NK-92 treated with Interleukin-12 subunit alpha and Interleukin-12 subunit beta, amount 100 ng/mL, for 24 hours (cell line): ENCODE data around the gene DSE.

ENCODE experiments used
- DNase-seq: peaks from one replicate; lab custom pipeline; 2025; lab: John Stamatoyannopoulos, UW

Gene DSE

DNA sequence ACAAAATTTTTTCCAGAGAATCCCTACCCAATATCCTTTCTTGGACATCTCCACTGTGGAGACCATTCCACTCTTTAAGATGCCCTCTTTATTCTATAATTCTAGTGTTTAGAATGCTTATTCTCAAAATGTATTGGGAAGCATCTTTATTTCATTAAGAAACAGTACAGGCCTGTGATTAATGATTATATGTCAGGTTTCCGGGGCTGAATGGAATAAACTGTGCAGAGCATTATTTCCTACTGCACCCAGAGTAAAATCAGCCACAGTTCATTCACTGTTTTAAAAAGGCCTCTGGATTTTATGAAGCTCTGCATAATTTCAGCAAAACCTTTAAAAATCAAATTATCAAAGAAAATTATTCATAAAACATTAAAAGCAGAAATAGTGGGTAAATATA, 42.6 kb downstream of the DSE start:
- no peak for DNase-seq

DNA sequence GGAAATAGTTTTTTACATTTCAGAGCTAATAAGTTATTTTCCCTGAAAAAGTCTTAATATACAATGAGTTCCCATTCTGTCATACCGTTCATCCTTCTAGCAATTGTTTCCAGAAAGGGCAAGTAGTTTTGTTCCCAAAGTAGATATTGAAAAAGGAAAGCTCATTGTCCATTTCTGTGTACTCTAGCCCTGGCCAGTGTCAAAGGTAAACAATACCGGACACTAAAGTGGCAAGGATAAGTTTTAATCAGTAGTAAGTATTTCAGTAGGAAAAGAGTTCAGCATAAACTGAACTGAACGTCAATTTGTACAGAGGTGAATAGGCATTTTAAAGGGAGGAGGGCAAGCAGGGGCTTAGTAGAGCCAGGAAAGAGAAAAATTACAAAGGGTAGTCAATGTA, 46.9 kb downstream of the DSE start:
- DNase-seq: no peak

DNA sequence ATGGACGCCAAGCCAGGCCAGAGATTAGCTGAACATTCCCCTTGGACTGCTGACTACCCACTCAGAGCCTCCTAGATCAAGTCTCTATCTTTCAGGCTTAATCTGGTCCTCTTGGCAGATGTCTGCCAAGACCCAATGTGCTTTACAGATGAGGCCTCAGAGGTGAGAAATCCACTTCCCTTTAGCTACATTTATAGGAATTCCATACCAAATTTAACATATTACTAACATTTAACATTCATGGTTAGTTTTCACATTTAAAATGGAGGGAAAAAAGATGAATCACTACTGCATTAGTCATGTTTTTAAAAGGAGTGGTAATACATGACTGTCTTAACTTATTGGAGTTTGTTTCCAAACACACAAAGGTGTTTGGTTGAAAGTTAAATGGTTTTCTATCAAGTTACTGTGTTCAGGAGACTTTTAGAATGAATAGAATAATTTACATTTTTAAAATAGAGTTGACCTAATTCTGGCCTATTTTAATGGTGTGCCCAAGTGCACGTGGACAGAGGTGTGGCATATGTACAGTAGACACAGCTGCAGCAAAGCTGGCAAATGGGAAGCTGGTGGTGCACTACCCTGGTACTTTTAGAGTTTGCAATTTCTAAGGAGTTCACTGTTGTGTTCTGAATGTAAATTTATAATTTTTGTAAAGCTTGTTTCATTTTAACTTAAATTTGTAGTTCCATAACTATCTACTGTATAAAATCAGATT, 48.5 kb downstream of the DSE start:
- no peak for DNase-seq

DNA sequence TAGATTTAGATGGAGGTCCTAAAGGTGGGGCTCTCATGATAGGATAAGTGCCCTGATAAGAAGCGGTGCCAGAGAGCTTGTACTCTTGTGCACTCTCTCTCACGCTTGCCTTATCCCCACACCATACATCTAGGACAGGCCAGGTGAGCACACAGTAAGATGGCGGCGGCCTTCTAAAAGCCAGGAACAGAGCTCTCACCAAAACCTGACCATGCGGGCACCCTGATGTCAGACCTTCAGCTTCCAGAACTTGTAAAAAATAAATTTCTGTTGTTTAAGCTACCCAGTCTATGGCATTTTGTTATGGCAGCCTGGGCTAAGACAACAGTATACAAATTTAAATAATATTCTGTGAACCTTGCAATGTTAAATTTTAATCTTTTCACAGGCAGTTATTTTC, 49.6 kb downstream of the DSE start:
- no peak for DNase-seq

DNA sequence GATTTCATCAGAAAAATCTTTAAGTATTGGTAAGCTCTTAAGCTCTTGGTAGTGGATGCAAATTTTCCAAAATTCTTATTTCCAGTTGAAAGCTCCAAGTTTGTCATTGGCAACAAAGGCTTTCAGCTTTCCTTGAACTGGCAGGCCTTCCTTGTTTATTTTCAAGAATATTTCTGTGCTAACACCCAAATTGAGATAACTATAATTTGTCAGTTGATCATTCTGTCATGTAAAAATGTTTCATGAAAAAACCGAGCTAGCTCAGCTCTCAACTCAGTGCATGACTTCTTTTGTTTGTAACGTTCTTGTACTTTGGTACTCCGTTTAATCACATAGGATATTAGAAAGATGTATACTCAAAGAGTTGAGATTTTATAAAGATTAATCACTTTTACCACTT, 51.5 kb downstream of the DSE start:
- no peak for DNase-seq

DNA sequence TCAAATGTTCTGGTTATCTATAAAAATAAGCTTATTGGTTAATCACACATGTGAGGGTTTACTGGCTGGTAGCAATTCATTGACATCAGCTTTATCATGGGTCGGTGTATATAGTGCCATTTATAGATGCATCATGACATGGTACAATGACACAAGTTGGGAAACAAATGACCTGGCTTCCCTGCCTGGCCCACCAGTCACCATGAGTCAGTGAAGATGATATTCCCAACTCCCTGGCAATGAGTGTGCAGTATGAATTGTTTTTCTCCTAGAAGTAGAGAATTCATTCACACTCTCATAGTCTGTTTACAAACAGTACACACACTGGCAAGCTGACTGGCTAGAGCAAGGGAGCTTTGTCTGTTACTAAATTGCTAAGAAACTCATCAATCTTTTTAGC, 53.3 kb downstream of the DSE start:
- no peak for DNase-seq

DNA sequence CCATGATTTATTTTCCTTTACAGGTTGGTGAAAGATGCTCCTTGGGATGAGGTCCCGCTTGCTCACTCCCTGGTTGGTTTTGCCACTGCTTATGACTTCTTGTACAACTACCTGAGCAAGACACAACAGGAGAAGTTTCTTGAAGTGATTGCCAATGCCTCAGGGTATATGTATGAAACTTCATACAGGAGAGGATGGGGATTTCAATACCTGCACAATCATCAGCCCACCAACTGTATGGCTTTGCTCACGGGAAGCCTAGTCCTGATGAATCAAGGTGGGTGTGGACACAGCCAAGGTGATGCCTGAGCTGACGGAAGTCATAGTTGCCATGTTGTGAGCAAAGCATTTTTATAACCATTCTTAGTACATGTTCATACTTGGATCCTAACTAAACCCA, 55.8 kb downstream of the DSE start:
- DNase-seq: no peak

DNA sequence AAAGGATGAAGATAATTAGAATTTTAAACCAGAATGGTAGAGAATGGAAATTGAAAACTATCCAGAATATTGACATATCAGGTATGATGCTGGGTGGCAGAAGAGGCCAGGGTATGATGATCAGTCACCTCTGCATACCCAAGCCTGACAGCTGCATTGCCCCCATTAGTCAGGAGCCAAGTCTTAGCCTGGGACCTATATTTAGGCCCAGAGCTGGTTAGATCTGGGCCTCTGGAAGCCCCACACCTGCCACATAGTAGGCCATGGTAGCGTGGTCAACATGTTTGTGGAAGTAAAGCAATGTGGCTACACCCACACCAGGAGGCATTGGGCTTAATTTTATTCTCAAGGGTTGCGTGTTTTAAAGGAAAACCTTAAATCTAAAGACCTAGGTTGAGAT, 58.4 kb downstream of the DSE start:
- no peak for DNase-seq

DNA sequence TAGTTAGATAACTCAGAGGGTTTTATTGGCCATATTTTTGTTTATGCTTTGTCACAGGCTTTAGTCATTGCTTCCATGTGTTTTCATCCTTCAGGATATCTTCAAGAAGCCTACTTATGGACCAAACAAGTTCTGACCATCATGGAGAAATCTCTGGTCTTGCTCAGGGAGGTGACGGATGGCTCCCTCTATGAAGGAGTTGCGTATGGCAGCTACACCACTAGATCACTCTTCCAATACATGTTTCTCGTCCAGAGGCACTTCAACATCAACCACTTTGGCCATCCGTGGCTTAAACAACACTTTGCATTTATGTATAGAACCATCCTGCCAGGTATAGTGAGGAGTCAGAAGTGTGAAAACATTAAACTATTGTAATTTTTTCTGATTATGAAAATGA, 60.1 kb downstream of the DSE start:
- DNase-seq: no peak

DNA sequence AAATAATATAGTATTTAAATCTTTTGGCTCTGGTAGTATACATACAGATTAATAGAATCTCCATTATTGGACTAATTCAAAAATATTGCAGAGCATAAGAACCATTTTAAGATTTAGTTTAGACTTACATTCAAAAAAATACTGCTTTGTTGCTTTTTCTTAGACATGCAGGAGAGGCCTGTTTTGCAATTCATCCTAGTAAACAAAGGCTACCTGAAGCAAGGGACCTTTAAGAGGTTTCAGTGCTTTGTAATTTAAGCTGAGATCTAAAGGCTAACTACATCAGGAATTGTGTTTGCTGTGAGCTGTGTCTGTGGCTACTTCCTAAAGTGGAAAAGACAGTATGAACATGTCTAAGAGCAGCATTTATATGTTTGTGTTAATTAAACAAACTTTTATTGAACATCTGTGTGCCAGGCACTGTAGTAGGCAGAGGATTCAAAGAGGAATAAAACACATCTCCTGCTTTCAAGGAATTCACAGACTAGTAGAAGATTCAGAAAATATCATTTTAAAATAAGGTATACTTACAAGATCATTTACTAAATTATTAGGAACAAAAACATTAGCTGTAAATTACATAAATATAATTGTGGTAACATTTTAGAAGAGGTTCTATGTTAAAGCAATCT, 61.3 kb downstream of the DSE start:
- no peak for DNase-seq

DNA sequence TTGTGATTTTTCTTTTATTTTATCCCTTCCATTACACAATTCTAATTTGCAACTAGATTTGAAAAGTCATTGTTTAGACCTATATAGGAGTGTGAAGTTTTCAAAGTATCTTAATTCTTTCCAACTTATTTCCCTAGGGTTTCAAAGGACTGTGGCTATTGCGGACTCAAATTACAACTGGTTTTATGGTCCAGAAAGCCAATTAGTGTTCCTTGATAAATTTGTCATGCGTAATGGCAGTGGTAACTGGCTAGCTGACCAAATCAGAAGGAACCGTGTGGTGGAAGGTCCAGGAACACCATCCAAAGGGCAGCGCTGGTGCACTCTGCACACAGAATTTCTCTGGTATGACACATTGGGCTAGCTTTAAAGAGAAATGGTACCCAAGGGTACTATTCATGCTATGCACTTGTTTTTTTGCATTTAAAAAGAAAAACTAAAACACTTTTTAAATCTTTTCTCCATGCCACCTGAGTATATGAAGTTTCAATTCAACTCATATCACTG, 62.5 kb downstream of the DSE start:
- DNase-seq: no peak

DNA sequence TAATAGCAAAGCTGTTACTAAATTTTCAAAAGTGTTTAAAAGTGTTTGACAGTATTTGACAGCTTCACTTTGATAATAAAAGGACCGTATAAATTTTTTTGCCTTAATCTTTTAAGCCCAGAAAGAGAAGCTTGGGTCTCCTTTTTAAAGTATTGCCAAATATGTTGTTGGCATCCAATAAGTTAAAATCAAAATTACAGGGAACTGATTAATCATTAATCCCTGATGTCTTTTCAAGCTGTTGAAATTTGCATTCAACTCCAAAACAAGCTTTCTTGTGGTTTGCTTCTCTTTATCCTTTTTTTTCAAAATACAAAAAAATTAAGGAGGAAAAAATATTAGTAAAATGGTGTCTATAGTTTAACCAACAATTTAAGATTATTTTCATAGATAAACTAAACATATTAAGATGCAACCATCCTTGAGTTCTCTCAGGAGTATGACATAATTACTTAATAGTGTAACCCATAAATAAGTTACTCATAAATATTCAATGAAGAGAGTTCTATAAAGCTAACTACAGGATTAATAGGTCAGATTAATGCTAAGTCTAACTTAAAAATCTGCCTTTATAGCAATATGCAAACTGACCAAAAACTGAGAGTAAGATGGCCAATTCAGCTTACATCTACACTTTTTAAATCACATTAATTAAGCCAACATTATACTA, 63.4 kb downstream of the DSE start:
- no peak for DNase-seq

DNA sequence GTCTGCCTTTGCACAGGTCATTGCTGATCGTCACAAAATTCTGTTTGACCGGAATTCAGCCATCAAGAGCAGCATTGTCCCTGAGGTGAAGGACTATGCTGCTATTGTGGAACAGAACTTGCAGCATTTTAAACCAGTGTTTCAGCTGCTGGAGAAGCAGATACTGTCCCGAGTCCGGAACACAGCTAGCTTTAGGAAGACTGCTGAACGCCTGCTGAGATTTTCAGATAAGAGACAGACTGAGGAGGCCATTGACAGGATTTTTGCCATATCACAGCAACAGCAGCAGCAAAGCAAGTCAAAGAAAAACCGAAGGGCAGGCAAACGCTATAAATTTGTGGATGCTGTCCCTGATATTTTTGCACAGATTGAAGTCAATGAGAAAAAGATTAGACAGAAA, 65.8 kb downstream of the DSE start:
- DNase-seq: no peak

DNA sequence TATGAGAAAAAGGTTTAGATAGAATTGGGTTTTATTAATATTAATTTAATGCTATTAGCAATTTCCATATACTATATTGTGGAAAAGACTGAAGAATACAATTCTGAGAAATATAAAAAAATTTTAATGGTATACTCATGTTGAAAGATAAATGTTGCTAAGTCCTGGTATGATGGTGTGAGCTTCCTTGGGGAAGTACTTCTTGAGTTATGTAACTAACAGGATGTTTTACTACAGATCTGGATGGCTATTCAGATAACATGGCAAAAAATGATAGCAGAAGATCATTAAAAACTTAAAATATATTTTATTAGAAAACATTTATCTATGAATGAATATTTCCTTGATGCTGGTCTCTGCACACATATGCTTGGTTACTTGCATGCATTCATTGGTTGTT, 66.9 kb downstream of the DSE start:
- DNase-seq: no peak

DNA sequence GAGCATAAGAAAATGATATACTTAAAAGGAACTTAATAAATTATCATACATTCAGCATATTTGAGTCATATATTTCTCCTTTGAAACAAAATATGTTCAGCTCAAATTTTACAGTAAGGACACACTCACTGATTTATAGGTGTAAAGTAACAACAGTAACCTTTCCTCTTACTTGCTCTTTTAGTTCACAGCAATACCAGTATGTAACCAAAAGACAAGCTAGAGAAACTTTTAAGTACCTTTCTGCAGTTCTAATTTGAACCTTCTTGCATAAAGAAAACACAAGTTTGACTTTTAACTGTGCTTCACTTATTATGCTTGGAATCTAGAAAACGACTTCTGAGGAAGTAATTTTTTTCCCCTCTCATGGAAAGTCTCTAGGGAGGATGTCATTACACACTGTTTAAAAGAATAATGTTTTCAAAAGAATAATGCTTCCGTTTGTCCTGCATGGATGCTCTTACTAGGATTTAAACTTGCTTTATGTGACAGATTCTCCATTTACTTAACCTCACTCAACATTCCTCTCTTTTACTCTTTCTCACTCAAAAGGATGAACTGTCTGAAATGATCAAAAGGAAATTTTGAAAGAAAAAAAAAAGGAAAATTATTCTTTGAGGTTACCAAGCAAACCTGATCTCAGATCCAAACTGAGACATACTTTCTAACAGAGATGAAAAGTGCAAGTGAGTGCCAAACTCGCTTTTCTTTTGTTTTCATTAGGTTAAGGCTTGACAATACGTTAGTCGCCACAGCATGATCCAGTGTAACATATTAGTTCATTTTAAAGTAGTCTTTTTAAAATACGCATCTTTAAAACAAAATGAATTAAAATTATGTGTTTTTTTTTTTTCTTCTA, 68.1 kb downstream of the DSE start:
- no peak for DNase-seq

DNA sequence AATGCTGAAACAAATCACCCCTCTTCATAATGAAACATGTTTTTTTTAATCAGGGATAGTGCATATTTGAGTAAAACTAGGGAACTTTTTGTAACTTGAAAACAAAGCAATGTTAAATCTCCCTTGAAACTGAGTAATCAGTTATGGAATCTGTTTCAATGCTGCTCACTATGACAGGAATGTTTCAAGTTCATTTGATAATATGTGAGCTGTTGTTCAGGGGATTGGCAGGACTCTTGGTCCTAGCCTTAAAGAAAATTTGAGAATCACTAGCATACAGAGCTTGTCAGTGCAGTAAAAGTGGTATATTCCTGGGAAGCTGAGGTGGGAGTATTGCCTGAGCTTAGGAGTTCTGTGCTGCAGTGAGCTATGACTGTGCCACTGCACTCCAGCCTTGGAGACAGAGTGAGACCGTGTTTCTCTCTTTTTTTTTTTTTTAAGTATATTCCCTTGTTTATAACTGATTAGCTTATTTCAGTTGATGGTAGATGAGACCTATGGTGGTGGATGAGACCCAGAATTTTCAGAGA, 68.8 kb downstream of the DSE start:
- DNase-seq: no peak

DNA sequence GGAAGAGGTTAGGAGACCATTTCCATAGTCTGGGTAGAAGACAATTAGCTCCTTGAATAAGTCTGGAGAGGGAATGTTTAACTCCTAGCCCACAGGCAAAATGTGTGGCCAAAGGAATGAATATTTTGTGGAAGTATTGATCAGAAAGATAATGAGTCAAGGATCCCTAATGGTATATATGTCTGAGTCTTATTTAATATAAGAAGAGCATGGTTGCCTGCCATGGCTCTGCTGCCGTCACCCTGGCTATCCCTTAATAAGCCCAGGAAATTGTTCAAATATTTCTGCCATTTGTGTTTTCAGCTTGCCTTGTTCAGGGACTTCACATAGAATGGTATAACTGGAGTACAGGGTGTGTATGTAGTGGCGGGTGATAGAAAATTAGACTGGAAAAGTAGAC, 72.4 kb downstream of the DSE start:
- no peak for DNase-seq

DNA sequence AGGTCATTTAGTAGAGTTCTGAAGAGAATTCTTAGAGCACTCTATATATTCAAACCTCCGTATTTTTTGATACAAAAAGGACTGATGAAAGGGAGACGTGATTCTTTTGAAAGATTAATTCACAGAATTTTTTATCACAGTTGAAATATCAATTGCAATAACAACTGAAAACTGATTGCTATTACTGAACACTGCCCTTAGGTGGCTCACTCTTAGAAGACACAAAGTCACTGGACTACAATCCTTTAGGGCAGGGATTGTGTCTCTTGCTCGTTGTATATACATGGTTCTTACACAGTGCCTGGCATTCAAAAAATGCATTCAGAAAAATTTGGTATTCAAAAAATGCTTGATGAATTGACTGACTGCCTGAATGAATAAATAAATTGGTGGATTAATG, 73.3 kb downstream of the DSE start:
- DNase-seq: no peak

DNA sequence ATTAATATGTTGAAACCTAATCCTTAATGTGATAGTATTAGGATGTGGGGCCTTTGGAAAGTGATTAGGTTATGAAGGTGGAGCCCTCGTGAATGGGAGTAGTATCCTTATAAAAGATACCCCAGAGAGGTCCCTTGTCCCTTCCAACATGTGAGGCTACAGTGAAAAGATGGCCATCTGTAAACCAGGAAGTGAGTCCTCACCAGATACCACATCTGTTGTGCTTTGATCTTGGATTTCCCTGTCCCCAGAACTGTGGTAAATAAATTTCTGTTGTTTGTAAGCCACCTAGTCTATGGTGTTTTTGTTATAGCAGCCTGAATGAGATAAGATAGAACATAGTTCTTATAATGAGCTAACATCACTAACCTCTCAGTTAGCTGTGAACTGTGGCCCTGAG, 73.8 kb downstream of the DSE start:
- no peak for DNase-seq

DNA sequence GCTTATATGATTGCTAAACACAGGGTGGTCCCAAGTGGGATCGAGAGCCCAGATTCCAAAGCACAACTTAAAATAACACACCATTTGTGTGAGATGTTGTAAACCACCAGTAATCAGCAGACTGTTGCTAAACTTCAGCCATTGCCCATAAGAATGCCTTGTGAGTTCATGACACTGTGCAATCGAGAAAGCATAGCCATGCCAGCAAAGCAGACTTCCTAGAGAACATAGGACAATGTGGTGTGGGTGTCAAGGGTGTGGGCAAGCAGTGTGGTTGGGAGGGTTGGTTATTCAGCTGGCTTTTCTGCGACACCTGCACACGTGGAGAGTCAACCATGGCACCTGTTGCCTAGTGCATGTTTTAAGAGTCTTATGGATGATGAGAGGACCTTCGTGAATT, 74.4 kb downstream of the DSE start:
- DNase-seq: peak; percentile 7

DNA sequence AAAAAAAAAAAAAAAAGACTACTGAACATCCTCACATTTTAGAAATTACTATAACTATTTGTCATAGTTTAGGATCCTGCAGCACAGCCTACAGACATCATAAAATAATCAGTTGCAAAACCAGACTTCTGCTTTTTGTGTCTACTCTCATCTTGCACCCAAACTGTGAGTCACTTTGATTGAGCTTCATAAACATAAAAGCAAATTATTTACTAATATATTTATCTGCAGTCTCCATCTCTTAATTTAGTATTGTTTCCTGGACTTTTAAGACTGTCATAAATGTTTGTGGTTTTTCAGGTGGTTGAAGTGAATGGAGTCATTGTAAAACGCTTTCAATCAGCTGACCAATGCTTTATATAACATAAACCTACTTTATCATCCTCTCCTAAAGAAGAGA, 75.7 kb downstream of the DSE start:
- no peak for DNase-seq

DNA sequence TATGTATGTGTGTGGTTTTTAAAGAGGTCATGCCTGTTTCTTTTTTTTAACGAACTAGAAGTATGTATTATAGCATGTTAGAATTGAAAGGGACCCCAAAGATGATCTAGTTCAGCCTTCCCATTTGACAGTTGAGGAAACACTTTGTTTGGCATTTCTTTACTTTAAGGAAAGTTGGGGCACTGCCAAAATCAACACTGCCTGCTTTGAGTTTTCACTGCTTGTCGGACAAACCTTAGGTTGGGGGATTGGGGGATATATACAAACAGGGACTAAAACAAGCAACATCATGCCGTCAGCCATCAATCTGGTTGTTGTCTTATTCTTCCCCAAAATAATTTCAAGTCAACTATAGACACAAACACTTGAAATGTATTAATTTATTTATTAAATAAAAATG, 76.3 kb downstream of the DSE start:
- no peak for DNase-seq
